ENCODE data around the gene PTTG2. TPM values are rescaled to one million over a fixed set of nuclear protein-coding genes. Genes with fewer than 3 reads are reported as not detected.

The PTTG2 gene
- total and polyA plus RNA-seq, 2 of the 4 experiments (the other 2 are of a cell fraction), result not detected

- Histone ChIP-seq H2AK9ac (replicated peaks; ENCODE audit: low read depth, low read length, poor library complexity) (no peak overlapping the region), H2BK5ac (ENCODE audit: low read depth, low read length, poor library complexity, severe bottlenecking) (no peak overlapping the region), H3K4ac (ENCODE audit: low read depth, low read length) (no peak overlapping the region), H3K4me2 (ENCODE audit: low read depth, low read length) (peak overlapping the region; percentile 44; the same call in 1 of the 2 replicates), H4K8ac (ENCODE audit: low read depth in 2 of 2, low read length in 2 of 2) (no peak overlapping the region), H3K27ac (ENCODE audit: insufficient read depth, low read length) (no peak overlapping the region), H2AK5ac (ENCODE audit: low read depth, low read length) (no peak overlapping the region), H3K9ac (ENCODE audit: low read depth, low read length) (no peak overlapping the region), H3K18ac (ENCODE audit: low read depth, low read length) (no peak overlapping the region), H2BK15ac (ENCODE audit: low read depth, low read length) (no peak overlapping the region), H3K4me3 (ENCODE audit: insufficient read depth, low read depth, low read length) (no peak overlapping the region), H2BK20ac (ENCODE audit: low read depth, low read length) (no peak overlapping the region), H3K9me1 (ENCODE audit: insufficient read depth, low read length) (peaks cover 9% of the 10 kb centered on the region; the same call in 1 of the 2 replicates), H3K4me1 (ENCODE audit: control insufficient read depth, insufficient read depth, low read length) (peaks cover 16% of the 10 kb centered on the region), H2AFZ (replicated peaks; ENCODE audit: low read length, poor library complexity) (no peak overlapping the region), H4K20me1 (ENCODE audit: insufficient read depth, low read length) (peaks cover 12% of the 10 kb centered on the region; the same call in 1 of the 2 replicates), H3K23ac (ENCODE audit: low read depth, low read length) (no peak overlapping the region), H3K14ac (replicated peaks; ENCODE audit: low read depth, low read length) (no peak overlapping the region), H3K79me1 (ENCODE audit: low read depth in 1 of 2, low read length in 2 of 2) (peaks cover 14 to 60% of the 10 kb centered on the region in 2 experiments), H3K9me3 (ENCODE audit: control insufficient read depth, insufficient read depth, low read length) (no peaks in the 10 kb centered on the region), H2BK120ac (ENCODE audit: low read depth, low read length) (no peak overlapping the region), H3K27me3 (ENCODE audit: control insufficient read depth, insufficient read depth, low read length) (no peaks in the 10 kb centered on the region), H3K36me3 (ENCODE audit: control insufficient read depth, insufficient read depth, low read length) (no peaks in the 10 kb centered on the region), H3K56ac (ENCODE audit: extremely low read depth, insufficient read depth, low read length) (no peak overlapping the region), H4K5ac (ENCODE audit: low read depth, low read length) (no peak overlapping the region), H4K91ac (ENCODE audit: insufficient read depth, low read depth, low read length) (no peak overlapping the region)
- no TSS peak for BruUV-seq (replicated peaks)
- ChIA-PET POLR2A (ENCODE audit: unreplicated experiment) (no interaction called here), CTCF (no interaction called here)
- ATAC-seq (ENCODE audit: low read depth), result peak; percentile 79
- intact Hi-C loops (cut with micrococcal nuclease) (loop anchor here (2.0 kb wide), 1 partner anchor 25 kb away; no protein-coding TSS in a partner anchor), dilution Hi-C loops (cut with HindIII; ENCODE audit: low sequenced_read_pairs, unreplicated experiment) (no loop called here), in situ Hi-C loops (cut with MboI; ENCODE audit: low sequenced_read_pairs) (no loop called here)
- no peak for TF ChIP-seq BHLHE40 (IDR thresholded peaks at IDR 0.05; ENCODE audit: low read depth, low read length)
- no peak for TF ChIP-seq MXI1 (IDR thresholded peaks at IDR 0.05; ENCODE audit: borderline replicate concordance, low read depth, low read length)
- TF ChIP-seq CTCF (conservative IDR thresholded peaks at IDR 0.05; ENCODE audit: low read depth, low read length), result no peak
- no peak for TF ChIP-seq FOS (IDR thresholded peaks at IDR 0.05; ENCODE audit: low read depth, low read length)
- no peak for TF ChIP-seq POLR2A (IDR thresholded peaks at IDR 0.05; ENCODE audit: low read depth, low read length)
- no peak for TF ChIP-seq USF2 (IDR thresholded peaks at IDR 0.05; ENCODE audit: low read depth, low read length)
- TF ChIP-seq CHD1 (IDR thresholded peaks at IDR 0.05; ENCODE audit: low read depth, low read length), result no peak
- TF ChIP-seq CEBPB (IDR thresholded peaks at IDR 0.05; ENCODE audit: low read depth, low read length), result no peak
- TF ChIP-seq NFE2L2 (IDR thresholded peaks at IDR 0.05; ENCODE audit: low read depth, low read length), result no peak
- no peak for TF ChIP-seq ELK1 (IDR thresholded peaks at IDR 0.05; ENCODE audit: borderline replicate concordance, low read depth, low read length)
- no peak for TF ChIP-seq RCOR1 (IDR thresholded peaks at IDR 0.05; ENCODE audit: insufficient replicate concordance, low read length)
- TF ChIP-seq RAD21 (IDR thresholded peaks at IDR 0.05; ENCODE audit: low read length), result no peak
- no peak for TF ChIP-seq SMC3 (IDR thresholded peaks at IDR 0.05; ENCODE audit: low read depth, low read length)
- TF ChIP-seq MAZ (IDR thresholded peaks at IDR 0.05; ENCODE audit: borderline replicate concordance, low read depth, low read length), result no peak
- no CpG with 5 or more reads among the region's 3 CpGs for WGBS, 2 experiments (ENCODE audit: extremely low coverage in 2 of 2, insufficient read length in 1 of 2)
- DNase-seq, result peak; percentile 51
Measured at GRCh38 chr4:38004062-38004461, 43.9 kb downstream of the PTTG2 start.
